Putamen (tissue), 1 donor: Measurements from ENCODE around the gene HOXB3.

Source experiments
- DNase-seq: peaks from one replicate; pipeline ENCODE4 v3.0.0-alpha.2; 2016; ENCODE audit warnings: low spot score

The HOXB3 gene

DNA sequence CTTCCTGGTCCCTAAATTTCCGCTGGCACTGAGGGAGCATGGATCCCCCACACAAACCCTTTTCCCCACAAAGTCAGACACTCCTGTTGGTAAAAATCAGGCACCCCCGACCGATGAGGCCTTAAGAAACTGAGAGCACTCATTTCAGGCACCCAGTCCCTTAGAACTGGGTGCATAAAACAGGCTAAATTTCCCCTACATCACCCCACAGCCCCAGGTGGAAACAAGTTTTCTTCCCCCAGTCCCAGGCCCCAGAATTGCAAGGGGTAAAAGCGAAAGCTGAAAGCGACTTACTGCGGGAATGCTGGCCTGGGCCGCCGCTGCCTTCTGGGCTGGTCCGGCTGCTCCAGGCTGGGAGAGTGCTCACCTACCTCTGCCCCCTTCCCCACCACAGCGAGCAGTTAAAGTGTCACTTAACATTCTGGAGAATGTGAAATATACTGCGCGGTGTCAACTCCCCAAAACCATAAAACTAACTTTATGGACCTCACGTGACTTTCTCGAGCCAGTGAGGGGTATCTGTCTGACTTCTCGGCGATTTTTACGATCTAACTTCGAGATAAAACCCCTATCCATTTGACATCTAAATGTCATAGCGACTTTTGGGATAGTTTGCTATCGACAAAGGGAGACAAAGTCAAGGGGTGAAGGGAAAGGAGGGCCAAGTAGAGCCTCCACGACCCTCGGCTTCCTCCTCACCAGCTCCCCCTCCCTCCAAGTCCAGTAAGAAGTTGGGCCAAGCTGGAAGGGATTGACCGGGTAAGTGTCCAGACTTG is at the start of gene HOXB3:
HOXB3 (minus strand) TSS at position 411 of the 776 bp plus-strand sequence. CDS start 37,767 bp downstream, outside the sequence.
- no peak for DNase-seq

DNA sequence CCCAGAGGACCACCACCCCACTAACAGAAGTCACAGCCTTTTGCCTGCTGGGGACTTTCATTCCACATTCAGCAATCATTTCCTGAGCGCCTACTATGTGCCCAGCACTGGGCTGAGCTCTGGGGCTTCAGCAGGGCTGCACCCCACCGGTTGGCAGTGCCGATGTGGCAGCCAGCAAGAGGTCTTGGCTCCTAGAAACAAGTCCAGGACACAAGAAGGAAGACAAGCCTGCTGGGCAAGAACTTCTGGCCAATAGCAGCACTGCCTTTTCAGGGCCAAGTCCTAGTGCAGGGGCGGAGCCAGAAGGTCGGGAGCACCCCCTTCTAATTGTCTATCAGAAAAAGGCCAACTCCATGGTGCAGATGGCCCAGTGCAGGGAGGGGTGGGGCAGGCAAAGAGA is 49.1 kb upstream of the HOXB3 start:
- no peak for DNase-seq

GRCh38 chr17:48637323-48638260 is 47.6 kb upstream of the HOXB3 start:
- no peak for DNase-seq

- DNase-seq, result no peak
Measured at GRCh38 chr17:48636177-48637018, 46.4 kb upstream of the HOXB3 start.

- DNase-seq, result no peak
Measured at GRCh38 chr17:48634493-48635208, 44.6 kb upstream of the HOXB3 start.

- DNase-seq, result no peak
Measured at GRCh38 chr17:48633266-48633677, 43.2 kb upstream of the HOXB3 start.

- DNase-seq, result no peak
Measured at GRCh38 chr17:48632579-48633265, 42.7 kb upstream of the HOXB3 start.

- DNase-seq, result no peak
Measured at GRCh38 chr17:48631693-48632578, 41.9 kb upstream of the HOXB3 start.

- DNase-seq, result no peak
Measured at GRCh38 chr17:48630925-48631692, 41.1 kb upstream of the HOXB3 start.

- no peak for DNase-seq
Measured at GRCh38 chr17:48630009-48630924, 40.2 kb upstream of the HOXB3 start.

DNA sequence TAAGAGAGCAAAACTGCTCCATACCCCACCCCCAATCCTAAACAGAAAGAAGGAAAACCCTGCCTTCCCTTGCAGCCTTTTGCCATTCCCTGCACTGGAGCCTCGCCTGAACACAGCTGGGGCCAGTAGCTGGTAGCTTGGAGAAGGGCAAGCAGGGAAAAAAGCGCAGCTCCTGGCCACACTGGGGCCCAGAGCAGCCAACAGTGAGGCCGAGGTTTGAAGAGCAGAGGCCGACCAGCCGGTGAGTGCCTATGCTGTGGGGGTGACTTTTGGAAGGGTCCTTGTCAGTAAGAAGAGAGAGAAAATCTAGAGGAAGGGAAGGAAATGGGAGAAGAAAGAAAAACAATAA is 39.3 kb upstream of the HOXB3 start:
- DNase-seq, result no peak

DNA sequence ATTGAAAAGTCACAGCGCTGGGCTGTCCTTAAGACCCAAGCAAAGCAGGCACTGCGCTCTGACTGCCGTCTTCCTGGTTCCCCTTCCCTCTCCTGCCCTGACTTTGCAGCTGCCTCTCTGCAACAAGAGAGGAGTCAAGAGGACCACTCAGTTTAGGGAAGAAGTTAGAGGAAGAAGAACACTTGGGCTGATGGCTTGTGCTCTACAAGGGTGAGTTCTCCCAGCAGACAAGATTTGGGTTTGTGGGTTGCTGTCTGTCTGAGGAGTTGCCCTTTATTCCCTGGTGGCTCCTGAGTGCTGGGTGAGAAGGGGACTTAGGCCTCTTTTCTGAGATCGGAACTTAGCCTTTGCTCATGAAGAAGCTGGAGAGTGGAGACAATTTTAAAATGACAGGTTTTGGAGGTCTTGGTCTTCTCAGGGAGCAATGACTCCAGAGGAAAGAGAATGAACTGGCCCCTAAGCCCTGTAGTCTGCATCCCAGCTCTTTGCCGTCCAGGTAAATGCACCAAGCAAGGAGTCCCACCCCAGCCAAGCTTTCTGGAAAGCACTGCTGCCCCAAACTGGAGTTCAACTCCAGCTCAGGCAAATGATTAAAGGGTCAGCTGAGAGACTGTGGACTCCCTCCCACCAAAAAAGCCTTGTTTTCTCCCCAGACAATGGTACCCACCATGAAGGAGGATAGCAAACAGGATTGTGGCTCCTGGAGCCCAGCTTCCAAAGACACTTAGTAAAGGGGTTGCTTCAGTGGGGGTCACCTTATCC is 38.8 kb upstream of the HOXB3 start:
- no peak for DNase-seq

- DNase-seq, result no peak
Measured at GRCh38 chr17:48627623-48628521, 37.8 kb upstream of the HOXB3 start.

- DNase-seq, result no peak
Measured at GRCh38 chr17:48627118-48627597, 37.1 kb upstream of the HOXB3 start.

- no peak for DNase-seq
Measured at GRCh38 chr17:48626245-48627117, 36.4 kb upstream of the HOXB3 start, which contains the start of gene HOXB9. Gene HOXB9, minus strand, starts transcription at chr17:48626358. Its CDS starts 89 bp downstream, at chr17:48626269.
